Neutrophil (primary cell): Measurements from ENCODE around the gene PPBP.

Experiments used
- H3K27ac ChIP-seq: fragments of 200-600 bp; sonication (generic); 2 replicates; pipeline ENCODE4 v1.5.1; 2016; ENCODE audit warnings: mild to moderate bottlenecking, moderate library complexity
- H3K27me3 ChIP-seq: fragments of 200-600 bp; sonication (generic); 2 replicates; pipeline ENCODE4 v1.6.0; 2016; ENCODE audit warnings: mild to moderate bottlenecking
- H3K36me3 ChIP-seq: fragments of 200-600 bp; sonication (generic); 2 replicates; pipeline ENCODE4 v1.5.1; 2017
- H3K4me1 ChIP-seq, 2 experiments: fragments of 200-600 bp in 1 of 2; sonication (generic) in 1 of 2; 1 replicate in 1 of 2; 2 replicates in 1 of 2; pipeline versions ENCODE4 v1.5.1 to v1.6.1; 2013 to 2016; ENCODE audit warnings: low read depth in 1 of 2, low read length in 1 of 2, mild to moderate bottlenecking in 1 of 2, moderate library complexity in 1 of 2; ENCODE audit not compliant: control insufficient read depth in 1 of 2, insufficient read depth in 1 of 2
- H3K4me3 ChIP-seq, 2 experiments: fragments of 200-600 bp in 1 of 2; sonication (generic) in 1 of 2; 1 replicate in 1 of 2; 2 replicates in 1 of 2; pipeline ENCODE4 v1.5.1; 2013 to 2016; ENCODE audit warnings: low read depth in 1 of 2, low read length in 1 of 2, mild to moderate bottlenecking in 1 of 2, moderate library complexity in 1 of 2
- H3K9me3 ChIP-seq: fragments of 200-600 bp; sonication (generic); 2 replicates; pipeline ENCODE4 v1.5.1; 2016
- TF ChIP-seq, protein P1 (sequence below): fragments of 200-600 bp; sonication (generic); IDR thresholded peaks from 2 replicates; pipeline ENCODE4 v1.5.1; 2016; ENCODE audit warnings: antibody characterized with exemption

Gene PPBP

DNA sequence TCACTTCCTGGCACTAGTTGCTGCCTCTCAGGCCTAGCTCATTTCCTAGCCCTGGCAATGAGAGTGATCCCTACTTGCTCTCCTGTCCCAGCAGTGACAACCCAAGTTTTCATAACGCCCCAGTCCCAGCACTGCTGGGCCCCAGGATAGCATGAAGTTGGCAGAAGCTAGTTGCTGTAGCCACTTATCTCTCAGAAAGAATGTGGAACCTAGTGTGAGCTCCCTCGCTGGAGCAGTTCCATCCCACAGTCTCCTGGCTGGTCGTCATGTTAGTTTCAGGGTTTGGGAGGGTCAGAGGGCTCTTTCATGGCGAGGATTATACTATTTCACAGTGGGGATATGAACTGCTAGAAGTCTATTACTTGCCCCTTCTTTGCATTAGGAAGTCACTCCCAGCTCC, 11.3 kb downstream of the PPBP start:
- Histone ChIP-seq H3K9me3 (no peaks in the 10 kb centered on the region), H3K4me1 (peaks cover 0 to 3% of the 10 kb centered on the region in 2 experiments), H3K36me3 (no peaks in the 10 kb centered on the region), H3K27me3 (peaks cover 18% of the 10 kb centered on the region), H3K27ac (no peak overlapping the region), H3K4me3 (no peak overlapping the region)
- TF ChIP-seq, protein P1, sequence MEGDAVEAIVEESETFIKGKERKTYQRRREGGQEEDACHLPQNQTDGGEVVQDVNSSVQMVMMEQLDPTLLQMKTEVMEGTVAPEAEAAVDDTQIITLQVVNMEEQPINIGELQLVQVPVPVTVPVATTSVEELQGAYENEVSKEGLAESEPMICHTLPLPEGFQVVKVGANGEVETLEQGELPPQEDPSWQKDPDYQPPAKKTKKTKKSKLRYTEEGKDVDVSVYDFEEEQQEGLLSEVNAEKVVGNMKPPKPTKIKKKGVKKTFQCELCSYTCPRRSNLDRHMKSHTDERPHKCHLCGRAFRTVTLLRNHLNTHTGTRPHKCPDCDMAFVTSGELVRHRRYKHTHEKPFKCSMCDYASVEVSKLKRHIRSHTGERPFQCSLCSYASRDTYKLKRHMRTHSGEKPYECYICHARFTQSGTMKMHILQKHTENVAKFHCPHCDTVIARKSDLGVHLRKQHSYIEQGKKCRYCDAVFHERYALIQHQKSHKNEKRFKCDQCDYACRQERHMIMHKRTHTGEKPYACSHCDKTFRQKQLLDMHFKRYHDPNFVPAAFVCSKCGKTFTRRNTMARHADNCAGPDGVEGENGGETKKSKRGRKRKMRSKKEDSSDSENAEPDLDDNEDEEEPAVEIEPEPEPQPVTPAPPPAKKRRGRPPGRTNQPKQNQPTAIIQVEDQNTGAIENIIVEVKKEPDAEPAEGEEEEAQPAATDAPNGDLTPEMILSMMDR, result no peak

DNA sequence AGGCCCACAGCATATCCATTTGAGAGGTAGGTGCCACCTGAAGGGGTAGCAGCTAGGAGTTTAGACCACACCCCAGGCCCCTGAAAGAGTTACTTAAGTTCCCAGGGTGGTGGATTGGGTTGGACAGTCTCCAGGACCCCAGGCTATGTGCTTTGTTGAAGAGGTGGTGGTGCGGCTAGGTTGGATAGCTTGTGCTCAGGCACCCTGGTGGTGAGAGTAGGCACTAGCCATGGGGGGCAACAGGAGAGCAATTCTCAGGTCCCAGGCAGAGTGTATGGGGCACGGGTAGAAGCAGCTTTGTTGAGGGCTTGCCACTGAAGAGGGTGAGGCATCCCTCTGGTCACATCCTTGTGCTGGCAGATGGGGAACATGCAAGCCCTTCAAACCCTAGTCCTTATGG, 11.8 kb downstream of the PPBP start:
- Histone ChIP-seq H3K27me3 (peaks cover 13% of the 10 kb centered on the region), H3K4me3 (no peak overlapping the region), H3K36me3 (no peaks in the 10 kb centered on the region), H3K9me3 (no peaks in the 10 kb centered on the region), H3K27ac (no peak overlapping the region), H3K4me1 (no peaks in the 10 kb centered on the region)
- TF ChIP-seq, protein P1, result no peak

DNA sequence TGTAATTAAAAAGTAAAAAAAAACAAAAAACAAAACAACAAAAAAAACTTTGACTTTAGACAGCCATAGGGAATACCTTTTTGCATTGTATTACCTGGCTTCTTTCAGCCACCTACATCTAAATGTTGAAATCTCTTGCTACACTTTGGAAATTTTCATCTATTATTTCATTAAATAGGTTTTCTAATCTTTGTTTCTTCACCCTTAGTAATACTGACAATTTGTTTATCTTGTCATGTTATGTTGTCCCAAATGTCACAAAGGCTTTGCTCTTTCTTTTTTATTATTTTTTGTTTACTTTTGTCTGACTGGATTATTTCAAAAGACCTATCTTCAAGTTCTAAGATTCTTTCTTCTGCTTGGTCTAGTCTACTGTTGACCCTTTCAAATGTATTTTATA, 13.6 kb downstream of the PPBP start:
- Histone ChIP-seq H3K4me1 (no peaks in the 10 kb centered on the region), H3K36me3 (no peaks in the 10 kb centered on the region), H3K27ac (no peak overlapping the region), H3K27me3 (no peaks in the 10 kb centered on the region), H3K9me3 (no peaks in the 10 kb centered on the region), H3K4me3 (no peak overlapping the region)
- TF ChIP-seq, protein P1, result no peak

DNA sequence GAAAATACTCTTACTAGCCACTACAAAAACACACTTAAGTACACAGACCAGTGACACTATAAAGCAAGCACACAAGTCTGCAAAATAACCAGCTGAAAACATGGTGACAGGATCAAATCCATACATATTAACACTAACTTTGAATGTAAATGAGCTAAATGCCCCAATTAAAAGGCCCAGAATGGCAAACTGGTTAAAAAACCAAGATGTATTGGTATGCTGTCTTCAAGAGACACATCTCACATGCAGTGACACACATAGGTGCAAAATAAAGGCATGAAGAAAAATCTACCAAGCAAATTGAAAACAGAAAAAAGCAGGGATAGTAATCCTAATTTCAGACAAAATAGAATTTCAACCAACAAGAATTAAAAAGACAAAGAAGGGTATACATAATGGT, 17.0 kb downstream of the PPBP start:
- H3K36me3 ChIP-seq, result no peaks in the 10 kb centered on the region
- no peaks in the 10 kb centered on the region for H3K9me3 ChIP-seq
- TF ChIP-seq, protein P1, result no peak
- no peak overlapping the region for H3K27ac ChIP-seq
- no peak overlapping the region for H3K4me3 ChIP-seq
- H3K4me1 ChIP-seq, result no peaks in the 10 kb centered on the region
- H3K27me3 ChIP-seq, result no peaks in the 10 kb centered on the region

DNA sequence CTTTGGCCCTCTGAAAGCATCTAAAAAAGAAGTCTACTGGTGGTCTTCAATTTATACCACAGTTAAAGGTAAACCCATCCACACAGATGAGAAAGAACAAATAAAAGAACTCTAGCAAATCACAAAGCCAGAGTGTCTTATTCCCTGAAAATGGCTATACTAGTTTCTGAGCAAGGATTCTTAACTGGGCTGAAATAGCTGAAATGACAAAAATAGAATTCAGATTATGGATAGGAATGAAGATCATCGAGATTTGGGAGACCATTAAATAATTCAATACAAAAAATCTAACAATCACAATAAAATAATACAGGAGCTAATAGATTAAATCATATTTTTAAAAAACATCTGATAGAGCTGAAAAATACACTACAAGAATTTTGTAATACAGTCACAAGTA, 18.0 kb downstream of the PPBP start:
- Histone ChIP-seq H3K4me3 (no peak overlapping the region), H3K27ac (no peak overlapping the region), H3K27me3 (no peaks in the 10 kb centered on the region), H3K4me1 (peaks cover 0 to under 1% of the 10 kb centered on the region in 2 experiments), H3K36me3 (no peaks in the 10 kb centered on the region), H3K9me3 (no peaks in the 10 kb centered on the region)
- TF ChIP-seq, protein P1, result no peak

DNA sequence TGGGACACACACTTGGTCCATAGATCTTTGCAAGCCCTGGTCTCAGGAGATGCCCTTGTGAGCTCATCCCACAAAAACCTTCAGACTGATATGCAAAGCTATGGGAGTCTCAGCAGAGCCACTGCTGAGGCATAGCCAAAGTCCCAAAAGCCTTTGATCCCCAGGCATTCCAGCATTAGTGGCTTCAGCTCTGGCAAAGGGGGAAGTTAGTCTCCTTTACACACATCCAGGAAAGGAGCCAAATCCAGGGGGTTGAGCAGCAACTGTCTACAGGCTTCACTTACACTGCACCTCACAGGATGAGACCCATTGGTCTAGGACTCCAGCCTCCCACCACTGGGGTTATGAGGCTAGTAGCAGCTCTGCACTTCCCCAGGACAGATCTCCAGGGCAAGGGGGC, 20.1 kb downstream of the PPBP start:
- peaks cover 0 to 3% of the 10 kb centered on the region in 2 experiments for H3K4me1 ChIP-seq
- no peaks in the 10 kb centered on the region for H3K36me3 ChIP-seq
- TF ChIP-seq, protein P1, result no peak
- no peak overlapping the region for H3K27ac ChIP-seq
- H3K27me3 ChIP-seq, result no peaks in the 10 kb centered on the region
- H3K4me3 ChIP-seq, result no peak overlapping the region
- H3K9me3 ChIP-seq, result no peaks in the 10 kb centered on the region
